ENCODE results near the gene SNX20.
A peak's percentile ranks its signal among the peaks of the same experiment; 100 is the strongest.

SNX20 gene

DNA sequence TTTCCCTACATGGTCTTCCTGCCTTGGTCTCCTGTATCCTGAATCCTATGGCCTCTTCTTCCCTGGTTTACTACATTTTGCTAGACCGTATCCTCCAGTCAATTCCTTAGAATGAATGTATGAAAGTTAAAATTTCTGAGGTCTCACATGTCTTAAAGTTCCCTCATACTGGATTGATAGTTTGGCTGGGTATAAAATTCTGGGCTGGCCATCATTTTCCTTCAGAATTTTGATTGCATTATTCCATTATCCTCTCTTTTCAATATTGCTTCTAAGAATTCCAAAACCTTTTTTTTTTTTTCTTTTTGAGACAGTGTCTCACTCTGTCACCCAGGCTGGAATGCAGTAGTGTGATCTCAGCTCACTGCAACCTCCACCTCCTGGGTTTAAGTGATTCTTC lies 23.1 kb upstream of the SNX20 start:
- DNase-seq (ENCODE audit: low spot score): no peak

DNA sequence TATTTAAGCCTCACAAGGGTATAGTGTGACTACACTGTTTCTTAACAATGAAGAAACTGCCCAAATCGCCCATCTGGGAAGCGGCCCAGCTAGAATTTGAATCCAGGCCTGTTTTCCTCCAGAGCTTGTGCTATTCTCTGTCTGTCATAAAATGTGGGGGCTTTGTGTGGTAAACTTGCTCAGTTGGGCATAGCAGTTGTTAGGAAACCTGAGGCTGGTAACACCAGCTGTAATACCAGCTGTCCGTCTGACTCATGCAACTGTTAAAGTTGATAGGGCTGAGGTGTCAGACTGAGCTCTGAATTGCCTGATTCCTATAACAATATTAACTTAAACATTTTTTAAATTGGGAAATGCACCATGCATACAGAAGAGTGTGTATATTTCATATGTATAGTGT lies 21.6 kb upstream of the SNX20 start:
- no peak for DNase-seq (ENCODE audit: low spot score)

DNA sequence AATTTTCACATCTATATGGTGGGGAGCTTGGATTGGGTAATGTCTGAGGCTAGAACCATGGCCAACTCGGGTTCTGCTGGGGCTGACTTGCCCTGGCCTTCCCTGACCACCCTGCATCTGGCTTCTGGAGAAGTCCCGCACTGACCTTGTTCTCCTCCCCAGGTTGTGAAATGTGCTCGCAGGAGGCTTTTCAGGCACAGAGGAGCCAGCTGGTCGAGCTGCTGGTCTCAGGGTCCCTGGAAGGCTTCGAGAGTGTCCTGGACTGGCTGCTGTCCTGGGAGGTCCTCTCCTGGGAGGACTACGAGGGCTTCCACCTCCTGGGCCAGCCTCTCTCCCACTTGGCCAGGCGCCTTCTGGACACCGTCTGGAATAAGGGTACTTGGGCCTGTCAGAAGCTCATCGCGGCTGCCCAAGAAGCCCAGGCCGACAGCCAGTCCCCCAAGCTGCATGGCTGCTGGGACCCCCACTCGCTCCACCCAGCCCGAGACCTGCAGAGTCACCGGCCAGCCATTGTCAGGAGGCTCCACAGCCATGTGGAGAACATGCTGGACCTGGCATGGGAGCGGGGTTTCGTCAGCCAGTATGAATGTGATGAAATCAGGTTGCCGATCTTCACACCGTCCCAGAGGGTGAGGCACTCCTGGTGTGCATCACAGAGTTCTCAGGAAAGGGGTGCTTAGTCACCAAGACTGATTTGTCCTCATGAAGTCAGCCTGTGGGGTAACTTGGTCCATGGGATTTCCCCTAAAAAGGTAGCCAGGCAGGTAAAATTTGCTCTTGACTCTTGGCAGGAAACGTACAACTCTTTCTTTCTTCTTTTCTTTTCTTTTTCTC lies 18.4 kb upstream of the SNX20 start:
- DNase-seq (ENCODE audit: low spot score): no peak

DNA sequence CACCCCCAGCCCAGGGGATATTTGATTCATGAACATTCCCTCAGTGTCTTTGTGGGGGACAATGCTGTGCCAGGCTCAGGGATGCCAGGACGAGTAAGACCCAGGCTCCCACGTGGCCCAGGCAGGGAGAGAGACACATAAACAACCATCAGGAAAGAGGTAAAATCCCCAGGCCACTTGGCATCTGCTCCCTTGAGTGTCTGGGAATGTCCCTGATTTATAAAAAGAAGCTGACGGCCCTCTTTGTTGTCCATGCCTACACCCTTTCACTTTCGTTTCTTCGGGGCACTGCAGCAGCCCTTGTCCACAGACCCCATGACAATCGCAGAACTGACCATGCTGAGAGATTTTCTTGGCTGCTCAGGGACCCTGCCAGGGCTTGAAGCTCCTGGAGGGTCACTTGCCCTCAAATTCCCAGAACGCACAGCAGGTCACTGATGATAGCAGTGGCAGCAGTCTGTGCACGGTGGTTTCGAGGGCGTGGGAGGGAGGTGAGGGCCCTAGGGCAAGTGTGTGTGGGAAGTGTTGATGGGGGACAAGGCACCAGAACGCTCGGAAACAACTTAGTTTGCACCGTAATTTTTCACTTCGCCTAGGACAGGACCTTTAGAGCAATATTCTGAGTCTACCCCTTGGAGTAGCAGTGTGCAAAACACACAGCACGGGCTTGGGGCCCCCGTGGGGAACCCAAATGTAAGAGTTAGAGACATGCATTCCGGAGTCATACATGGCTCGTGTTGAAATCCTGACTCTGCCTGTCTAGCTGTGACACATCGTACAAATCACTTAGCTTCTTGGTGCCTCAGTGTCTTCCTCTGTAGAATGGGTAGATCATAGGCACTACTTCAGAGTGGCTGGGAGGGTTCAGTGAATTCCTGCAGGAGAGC lies 17.0 kb upstream of the SNX20 start:
- DNase-seq (ENCODE audit: low spot score): no peak

DNA sequence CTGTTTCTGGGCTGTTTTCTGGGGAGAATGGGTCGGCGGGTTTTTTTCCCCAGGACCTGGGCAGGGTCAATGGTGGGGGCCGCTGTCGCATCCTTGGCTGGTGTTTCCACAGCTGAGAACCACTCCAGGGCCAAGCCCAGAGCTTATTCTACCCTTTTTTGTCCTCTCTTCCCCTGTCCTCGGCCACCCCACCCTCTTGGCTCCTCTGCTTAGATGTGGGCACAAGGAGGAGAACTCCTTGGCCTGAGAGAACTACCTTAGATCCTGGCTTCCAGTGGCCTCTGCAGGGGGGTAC lies 16.3 kb upstream of the SNX20 start:
- no peak for DNase-seq (ENCODE audit: low spot score)

DNA sequence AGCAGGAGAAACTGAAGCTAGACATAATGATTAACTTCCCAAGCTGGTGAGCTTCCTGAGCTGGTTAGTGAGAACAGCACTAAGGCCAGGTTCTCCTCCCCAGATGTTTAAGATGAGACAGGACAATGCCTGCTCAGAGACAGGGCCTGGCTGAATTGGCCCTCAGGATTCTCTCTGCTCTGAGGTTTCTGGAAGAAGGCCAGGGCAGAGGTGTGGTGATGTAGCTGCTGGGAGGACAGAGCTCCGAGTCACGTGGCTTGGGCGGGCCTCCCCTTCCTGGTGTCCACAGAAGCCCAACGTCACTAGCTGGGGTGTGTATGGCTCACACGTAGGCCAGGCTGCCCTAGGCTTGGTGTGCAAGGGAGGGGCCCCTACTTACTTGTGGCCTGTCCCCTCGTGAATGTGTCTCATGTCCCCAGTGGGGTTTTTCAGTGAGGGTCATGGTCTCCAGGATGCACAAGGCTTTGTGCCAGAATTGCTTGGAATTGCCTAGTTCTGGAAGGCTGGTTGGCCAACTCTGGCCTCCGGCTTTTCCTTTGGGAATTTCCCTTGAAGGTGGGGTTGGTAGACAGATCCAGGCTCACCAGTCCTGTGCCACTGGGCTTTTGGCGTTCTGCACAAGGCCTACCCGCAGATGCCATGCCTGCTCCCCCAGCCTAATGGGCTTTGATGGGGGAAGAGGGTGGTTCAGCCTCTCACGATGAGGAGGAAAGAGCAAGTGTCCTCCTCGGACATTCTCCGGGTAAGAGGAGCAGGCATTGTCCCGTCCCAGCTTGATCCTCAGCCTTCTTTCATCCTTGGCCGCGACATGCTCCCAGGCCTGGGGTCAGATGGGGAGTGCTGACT lies 15.7 kb upstream of the SNX20 start:
- DNase-seq (ENCODE audit: low spot score): no peak

DNA sequence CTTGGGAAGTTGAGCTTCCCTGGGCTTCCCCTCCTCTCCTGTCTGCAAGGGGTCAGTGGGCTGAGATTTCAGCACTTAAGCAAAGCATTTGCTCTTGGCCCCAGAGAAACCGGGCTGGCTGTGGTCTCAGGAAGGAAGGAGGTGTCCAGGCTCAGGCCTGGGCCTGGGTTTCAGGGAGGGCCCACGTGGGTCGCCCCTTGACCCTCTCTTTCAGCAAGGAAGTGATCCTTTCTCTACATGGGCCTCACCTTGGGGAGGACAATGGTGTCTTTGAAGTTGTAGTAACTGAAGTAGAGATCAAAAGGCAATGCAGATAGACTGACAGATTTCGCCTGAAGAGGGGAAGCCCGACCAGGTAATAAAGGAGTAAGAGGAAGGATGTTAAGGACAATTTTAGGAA lies 15.0 kb upstream of the SNX20 start:
- DNase-seq (ENCODE audit: low spot score): no peak

- no peak for DNase-seq (ENCODE audit: low spot score)
Observed at GRCh38 chr16:50695017-50696000, 14.2 kb upstream of the SNX20 start.

DNA sequence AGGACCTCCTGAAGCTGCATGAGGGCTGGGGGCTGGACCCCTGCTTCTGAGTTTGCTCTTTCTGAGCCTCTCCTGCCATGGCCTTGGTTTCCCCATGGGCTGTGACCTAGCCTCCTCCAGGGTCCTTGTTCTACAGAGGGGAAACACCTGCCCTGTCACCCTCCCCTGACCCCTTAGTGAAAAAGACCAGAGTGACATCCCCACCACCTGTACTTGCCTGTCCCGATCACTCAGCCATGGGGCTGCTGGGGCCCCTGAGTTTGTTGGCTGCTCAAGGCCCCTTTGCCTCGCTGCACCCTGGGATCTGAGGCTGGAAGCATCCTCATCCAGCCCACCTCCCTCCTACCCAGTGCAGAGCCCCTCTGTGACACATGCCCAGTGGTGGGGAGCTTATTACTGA lies 13.1 kb upstream of the SNX20 start:
- DNase-seq (ENCODE audit: low spot score): no peak

- peak; percentile 77 for DNase-seq (ENCODE audit: low spot score)
Observed at GRCh38 chr16:50692999-50693781, 12.1 kb upstream of the SNX20 start, which contains the start of gene NOD2. Gene NOD2 (plus strand): TSS chr16:50693606. CDS start chr16:50699496, 5,890 bp downstream.

GRCh38 chr16:50692644-50692998 lies 11.5 kb upstream of the SNX20 start:
- DNase-seq (ENCODE audit: low spot score): no peak

GRCh38 chr16:50690177-50690576 lies 9.1 kb upstream of the SNX20 start:
- no peak for DNase-seq (ENCODE audit: low spot score)

DNA sequence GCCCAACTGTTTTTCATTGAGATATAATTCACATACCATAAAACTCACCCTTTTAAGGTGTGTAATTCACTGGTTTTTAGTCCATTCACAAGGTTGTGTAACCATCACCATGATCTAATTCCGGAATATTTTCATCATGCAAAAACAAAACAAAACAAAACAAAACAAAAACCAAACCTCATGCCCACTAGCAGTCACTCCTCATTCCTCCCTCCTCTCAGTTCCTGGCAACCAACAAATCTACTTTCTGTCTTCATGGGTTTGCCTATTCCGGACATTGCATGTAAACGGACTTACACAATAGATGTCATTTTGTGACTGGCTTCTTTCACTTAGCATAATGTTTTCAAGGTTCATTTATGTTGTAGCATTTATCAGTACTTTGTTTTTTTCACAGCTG lies 7.8 kb upstream of the SNX20 start:
- no peak for DNase-seq (ENCODE audit: low spot score)

- no peak for DNase-seq (ENCODE audit: low spot score)
Observed at GRCh38 chr16:50688083-50688482, 7.0 kb upstream of the SNX20 start.

- DNase-seq (ENCODE audit: low spot score): no peak
Observed at GRCh38 chr16:50685462-50686063, 4.5 kb upstream of the SNX20 start.

- no peak for DNase-seq (ENCODE audit: low spot score)
Observed at GRCh38 chr16:50684823-50685461, 3.8 kb upstream of the SNX20 start.

- DNase-seq (ENCODE audit: low spot score): peak; percentile 59
Observed at GRCh38 chr16:50683689-50684374, 2.7 kb upstream of the SNX20 start.

GRCh38 chr16:50680556-50680893 lies 587 bp downstream of the SNX20 start:
- no peak for DNase-seq (ENCODE audit: low spot score)

Data from germinal center (tissue), 1 donor.